Activated CD4-positive, alpha-beta T cell treated with anti-CD3 and anti-CD28 coated beads, Interleukin-2, Interleukin-6, amounts not matched to agents 100 ng/mL and 50 ng/mL, durations not matched to agents 16 hours and 8 hours (primary cell): ENCODE data around the gene PTAFR.

Source experiments
- DNase-seq: peaks from one replicate; pipeline ENCODE4 v3.0.0-alpha.2; 2020

PTAFR gene

DNA sequence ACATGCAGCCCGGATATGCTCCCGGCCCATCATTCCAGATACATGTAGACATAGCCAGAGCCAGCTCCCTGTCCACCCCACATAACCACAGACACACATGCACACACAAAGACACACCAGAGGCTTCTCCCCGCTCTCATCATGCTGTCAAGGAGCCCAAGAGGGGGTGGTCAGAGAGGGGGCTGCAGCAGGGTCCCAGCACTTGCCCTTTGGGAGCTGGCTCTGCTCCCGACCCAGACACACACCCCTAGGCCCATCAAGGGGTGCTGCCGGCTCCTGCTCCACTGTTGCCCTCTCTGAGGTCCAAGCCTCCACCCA lies 2.6 kb downstream of the PTAFR start:
- no peak for DNase-seq

GRCh38 chr1:28173151-28173979 lies 3.1 kb downstream of the PTAFR start:
- no peak for DNase-seq

GRCh38 chr1:28172713-28173150 lies 3.8 kb downstream of the PTAFR start:
- DNase-seq, result peak; percentile 74

DNA sequence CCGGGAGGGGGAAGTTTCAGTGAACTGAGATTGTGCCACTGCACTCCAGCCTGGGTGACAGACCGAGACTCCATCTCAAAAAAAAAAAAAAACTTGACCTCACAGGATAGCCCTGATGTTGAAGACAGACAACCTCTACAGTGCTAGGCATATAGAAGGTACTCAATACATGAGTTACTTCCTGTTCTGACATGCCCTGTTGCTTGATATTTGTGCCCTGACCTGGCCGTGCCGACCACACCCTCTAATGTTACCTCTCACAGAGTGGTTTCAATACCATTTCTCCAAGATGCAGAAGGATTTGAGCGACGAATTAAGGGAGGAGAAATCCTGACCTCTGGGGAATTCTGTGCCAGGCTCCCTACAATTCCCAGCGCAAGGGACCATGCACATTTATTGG lies 5.2 kb downstream of the PTAFR start:
- no peak for DNase-seq

GRCh38 chr1:28170001-28170596 lies 6.4 kb downstream of the PTAFR start:
- DNase-seq, result no peak

DNA sequence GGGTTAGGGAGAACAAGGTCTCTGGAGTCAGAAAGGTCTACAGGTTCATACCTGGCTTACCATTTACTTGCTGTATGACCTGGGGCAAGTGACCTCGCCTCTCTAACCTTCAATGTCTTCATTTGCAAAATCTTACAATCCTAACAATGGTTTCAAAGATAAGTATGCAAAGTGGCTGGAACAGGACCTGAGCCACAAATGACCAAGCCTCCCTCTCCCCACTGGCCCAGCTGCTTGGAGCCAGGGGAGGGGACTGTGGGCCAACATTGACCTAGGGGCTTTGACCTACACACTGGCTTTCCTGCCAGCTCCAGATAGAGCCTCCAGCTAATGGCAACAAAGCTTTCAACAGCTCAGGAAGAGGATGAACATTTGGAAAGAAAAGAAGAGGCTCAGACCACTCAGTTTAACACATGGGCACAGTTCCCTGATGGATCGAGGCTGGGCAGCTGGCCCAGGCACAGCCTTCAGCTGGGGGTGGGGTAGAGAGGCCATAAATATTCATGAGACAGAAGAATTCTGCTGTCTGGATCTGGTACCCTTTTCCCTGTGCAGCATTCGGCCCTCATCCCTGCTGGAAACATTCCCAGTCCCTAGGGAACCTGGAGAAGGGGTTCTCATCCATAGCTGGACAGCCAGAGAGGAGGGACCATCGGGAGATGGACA lies 12.9 kb downstream of the PTAFR start:
- no peak for DNase-seq

DNA sequence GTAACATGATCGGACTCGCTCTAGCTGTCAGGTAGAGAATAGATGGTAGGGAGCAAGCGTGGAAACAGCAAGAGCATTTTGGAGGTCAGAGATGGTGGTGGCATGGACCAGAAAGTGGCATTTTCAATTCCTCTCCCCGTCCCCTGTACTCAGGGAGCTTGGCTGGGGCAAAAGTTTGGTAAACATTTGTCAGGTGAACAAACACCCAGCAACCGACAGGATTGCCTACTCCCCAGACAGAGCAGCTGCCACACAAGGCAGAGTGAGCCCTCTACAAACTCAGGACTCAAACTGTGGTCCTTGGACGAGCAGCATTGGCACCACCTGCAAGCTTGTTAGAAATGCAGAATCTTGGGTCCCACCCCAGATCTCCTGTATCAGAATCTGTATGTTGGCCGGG lies 14.3 kb downstream of the PTAFR start:
- DNase-seq, result no peak

- no peak for DNase-seq
Measured at GRCh38 chr1:28161751-28162150, 14.7 kb downstream of the PTAFR start.

DNA sequence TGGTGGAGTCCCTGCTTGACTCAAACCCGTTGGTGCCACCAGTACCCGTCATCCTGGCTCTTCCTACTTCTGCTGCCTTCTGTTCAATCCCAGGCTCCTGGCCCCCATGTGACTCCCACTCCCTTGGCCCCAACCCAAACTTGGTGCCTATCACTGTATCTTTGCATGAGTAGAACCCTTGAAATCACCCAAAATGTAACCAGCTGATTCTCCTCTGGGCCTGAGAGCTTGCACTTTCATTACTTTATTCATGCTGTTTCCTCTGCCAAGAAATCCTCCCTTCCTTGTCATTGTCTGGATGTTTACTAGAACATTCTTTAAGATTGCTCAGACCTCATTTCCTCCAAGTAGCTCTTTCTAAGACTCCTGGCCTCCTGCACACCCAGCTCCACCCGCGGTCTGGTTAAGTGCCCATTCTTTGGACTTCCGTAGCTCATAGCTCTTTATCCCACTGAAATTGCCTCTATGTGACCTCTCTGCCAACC lies 15.7 kb downstream of the PTAFR start:
- DNase-seq, result no peak

DNA sequence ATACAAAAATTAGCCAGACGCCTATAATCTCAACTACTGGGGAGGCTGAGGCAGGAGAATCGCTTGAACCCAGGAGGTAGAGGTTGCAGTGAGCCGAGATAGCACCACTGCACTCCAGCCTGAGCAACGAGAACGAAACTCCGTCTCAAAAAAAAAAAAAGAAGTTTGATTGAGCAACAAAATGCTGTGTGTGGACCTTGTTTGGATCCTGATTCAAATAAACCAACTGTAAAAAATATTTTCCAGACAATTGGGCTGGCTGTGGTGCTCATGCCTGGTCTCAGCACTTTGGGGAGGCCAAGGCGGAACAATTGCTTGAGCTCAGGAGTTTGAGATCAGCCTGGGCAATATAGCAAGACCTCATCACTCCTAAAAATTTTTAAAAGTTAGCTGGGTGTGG lies 16.8 kb downstream of the PTAFR start:
- DNase-seq, result no peak

GRCh38 chr1:28159243-28159642 lies 17.2 kb downstream of the PTAFR start:
- DNase-seq, result no peak

DNA sequence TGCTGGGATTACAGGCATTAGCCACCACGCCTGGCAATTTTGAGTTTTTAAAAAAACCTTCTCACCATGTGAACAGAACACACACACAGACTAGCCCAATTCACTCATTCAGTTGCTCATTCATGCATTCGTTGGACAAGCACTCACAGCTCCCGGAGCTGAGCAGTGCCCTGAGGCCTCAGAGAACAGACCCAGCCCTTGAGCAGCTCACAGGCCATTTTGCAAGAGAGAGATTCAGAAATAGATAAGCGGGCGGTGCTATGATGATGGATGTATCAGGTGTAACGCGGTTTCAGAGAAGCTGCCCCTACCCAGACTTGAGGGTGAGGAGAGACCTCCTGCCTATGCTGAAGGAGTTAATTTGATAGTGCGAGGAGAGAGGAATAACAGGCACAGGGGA lies 18.6 kb downstream of the PTAFR start:
- DNase-seq, result no peak

- no peak for DNase-seq
Measured at GRCh38 chr1:28156821-28157220, 19.7 kb downstream of the PTAFR start.

DNA sequence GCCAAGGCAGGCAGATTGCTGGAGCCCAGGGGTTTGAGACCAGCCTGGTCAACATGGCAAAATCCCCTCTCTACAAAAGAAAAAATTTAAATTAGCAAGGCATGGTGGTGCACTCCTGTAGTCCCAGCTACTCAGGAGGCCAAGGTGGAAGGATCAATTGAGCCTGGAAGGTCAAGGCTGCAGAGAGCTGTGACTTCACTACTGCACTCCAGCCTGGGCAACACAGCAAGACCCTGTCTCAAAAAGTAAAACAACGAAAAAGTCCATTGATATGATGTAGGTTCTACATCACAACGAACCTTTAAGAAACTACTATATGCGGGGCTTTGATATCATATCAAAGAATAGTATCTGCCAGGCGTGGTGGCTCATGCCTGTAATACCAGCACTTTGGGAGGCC lies 20.9 kb downstream of the PTAFR start:
- DNase-seq, result no peak

DNA sequence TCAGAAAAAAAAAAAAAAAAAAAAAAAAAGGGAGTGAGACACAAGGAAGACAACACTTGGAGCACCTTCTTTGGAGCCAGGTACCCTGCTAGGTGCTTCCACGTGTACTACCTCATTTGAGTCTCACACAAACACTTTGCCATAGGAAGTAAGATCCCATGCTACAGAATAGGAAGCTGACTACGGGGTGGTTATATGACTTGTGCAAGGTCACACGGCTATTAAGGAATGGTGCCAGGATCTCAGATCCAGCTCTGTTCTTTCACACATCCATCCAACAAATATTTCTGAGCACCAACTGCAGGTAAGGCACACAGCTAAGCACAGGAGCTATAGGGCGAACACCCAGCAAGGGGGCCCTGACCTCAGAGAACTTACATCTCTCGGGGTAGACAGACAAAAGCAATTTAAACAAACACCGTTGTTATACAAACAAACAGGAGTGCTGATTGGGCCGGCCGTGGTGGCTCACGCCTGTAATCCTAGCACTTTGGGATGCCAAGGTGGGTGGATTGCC lies 22.4 kb downstream of the PTAFR start:
- DNase-seq, result no peak

GRCh38 chr1:28150125-28150780 lies 26.2 kb downstream of the PTAFR start:
- DNase-seq, result no peak

GRCh38 chr1:28148880-28149195 lies 27.7 kb downstream of the PTAFR start:
- DNase-seq, result no peak

DNA sequence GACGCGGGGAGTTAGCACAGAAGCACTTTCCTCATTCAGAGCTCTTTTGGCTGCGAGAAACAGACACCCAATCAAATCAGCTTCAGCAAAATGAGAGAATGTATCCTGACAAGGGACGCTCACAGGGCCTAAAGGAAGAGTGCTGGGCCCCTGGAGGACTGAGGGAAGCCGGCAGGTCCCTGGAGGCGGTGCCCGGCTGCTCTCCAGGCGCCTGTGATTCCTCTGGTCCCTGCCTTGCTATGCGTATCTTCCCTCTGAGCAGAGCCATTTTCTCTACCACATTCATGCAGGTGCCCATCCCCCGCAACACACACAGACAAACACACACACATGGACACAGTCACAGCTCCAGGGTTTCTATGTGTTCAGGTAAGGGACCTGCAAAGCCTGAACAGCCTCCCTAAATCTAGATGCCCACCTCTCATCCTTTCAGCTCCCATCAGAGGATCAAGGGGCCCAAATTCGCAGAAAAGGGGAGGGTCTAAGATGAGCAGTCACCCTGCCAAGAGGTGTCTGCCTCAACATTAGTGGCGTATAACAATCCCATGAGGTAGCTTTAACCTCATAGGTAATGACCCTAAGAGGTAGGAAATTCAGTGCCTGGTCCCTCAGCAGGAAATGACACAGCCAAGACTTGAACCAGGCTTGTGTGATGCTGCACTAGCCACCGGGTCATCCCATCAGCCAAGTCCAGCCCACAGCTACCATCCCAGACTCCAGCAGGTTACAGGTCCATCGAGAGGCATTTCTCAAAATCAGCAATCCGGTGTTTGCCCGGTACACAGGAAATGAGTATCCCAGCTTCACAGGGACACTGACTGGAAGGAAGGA lies 29.0 kb downstream of the PTAFR start:
- no peak for DNase-seq

- DNase-seq, result no peak
Measured at GRCh38 chr1:28145728-28146127, 30.8 kb downstream of the PTAFR start.

GRCh38 chr1:28144203-28145135 lies 32.0 kb downstream of the PTAFR start:
- DNase-seq, result peak; percentile 89

- no peak for DNase-seq
Measured at GRCh38 chr1:28143496-28144202, 32.8 kb downstream of the PTAFR start.
